Measurements from ENCODE around the gene CC2D1A. TPM values are rescaled to one million over a fixed set of nuclear protein-coding genes. Genes with fewer than 3 reads are reported as not detected.

CC2D1A gene
- total and polyA plus RNA-seq, 7 donors, result 20.1 to 31.7 (median 23.7) TPM

GRCh38 chr19:13913352-13913751 is 7.4 kb downstream of the CC2D1A start:
- TF ChIP-seq, protein P1, sequence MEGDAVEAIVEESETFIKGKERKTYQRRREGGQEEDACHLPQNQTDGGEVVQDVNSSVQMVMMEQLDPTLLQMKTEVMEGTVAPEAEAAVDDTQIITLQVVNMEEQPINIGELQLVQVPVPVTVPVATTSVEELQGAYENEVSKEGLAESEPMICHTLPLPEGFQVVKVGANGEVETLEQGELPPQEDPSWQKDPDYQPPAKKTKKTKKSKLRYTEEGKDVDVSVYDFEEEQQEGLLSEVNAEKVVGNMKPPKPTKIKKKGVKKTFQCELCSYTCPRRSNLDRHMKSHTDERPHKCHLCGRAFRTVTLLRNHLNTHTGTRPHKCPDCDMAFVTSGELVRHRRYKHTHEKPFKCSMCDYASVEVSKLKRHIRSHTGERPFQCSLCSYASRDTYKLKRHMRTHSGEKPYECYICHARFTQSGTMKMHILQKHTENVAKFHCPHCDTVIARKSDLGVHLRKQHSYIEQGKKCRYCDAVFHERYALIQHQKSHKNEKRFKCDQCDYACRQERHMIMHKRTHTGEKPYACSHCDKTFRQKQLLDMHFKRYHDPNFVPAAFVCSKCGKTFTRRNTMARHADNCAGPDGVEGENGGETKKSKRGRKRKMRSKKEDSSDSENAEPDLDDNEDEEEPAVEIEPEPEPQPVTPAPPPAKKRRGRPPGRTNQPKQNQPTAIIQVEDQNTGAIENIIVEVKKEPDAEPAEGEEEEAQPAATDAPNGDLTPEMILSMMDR (IDR thresholded peaks at IDR 0.05), result no peak
- intact Hi-C loops (cut with DNase I), result no loop called here
- Histone ChIP-seq H3K4me3 (no peak overlapping the region), H3K27ac (no peak overlapping the region), H3K4me1 (no peaks in the 10 kb centered on the region), H3K36me3 (ENCODE audit: insufficient read depth in 1 of 2, low read depth in 1 of 2) (peaks cover 0 to 85% of the 10 kb centered on the region in 2 donors), H3K9me3 (no peaks in the 10 kb centered on the region), H3K27me3 (ENCODE audit: insufficient read depth in 3 of 3, low read length in 2 of 3) (no peaks in the 10 kb centered on the region)
- ATAC-seq (no peak), DNase-seq (no peak)
- 95 to 96% (median 95%) methylated on average over 17 of the region's 17 CpGs for WGBS, 3 donors

DNA sequence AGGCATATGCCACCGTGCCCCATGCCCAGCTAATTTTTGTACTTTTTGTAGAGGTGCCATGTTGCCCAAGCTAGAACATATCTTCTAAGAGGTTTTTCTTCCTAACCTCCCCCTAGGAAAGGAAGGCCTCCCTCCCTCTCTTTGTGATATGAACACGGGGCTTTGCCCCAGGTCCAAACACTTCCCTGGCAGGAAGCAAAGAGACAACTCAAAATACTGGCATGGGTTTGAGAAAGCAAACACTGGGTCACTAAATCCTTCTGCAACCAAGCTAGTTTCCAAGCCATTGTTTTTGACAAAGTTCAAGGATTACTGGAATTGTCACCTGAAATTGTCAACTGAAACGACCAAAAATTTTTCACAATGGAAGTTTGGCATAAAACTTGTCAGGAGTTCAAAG is 8.8 kb downstream of the CC2D1A start:
- no peak overlapping the region for H3K27ac ChIP-seq
- TF ChIP-seq, protein P1 (IDR thresholded peaks at IDR 0.05), result no peak
- H3K4me3 ChIP-seq, result no peak overlapping the region
- no peaks in the 10 kb centered on the region for H3K9me3 ChIP-seq
- H3K36me3 ChIP-seq (ENCODE audit: insufficient read depth in 1 of 2, low read depth in 1 of 2), result peaks cover 0 to 93% of the 10 kb centered on the region in 2 donors
- WGBS, 3 donors, result 85 to 93% (median 87%) methylated on average over 3 of the region's 3 CpGs
- intact Hi-C loops (cut with DNase I), result no loop called here
- DNase-seq (no peak), ATAC-seq (no peak)
- H3K4me1 ChIP-seq, result no peaks in the 10 kb centered on the region
- H3K27me3 ChIP-seq (ENCODE audit: insufficient read depth in 3 of 3, low read length in 2 of 3), result no peaks in the 10 kb centered on the region

DNA sequence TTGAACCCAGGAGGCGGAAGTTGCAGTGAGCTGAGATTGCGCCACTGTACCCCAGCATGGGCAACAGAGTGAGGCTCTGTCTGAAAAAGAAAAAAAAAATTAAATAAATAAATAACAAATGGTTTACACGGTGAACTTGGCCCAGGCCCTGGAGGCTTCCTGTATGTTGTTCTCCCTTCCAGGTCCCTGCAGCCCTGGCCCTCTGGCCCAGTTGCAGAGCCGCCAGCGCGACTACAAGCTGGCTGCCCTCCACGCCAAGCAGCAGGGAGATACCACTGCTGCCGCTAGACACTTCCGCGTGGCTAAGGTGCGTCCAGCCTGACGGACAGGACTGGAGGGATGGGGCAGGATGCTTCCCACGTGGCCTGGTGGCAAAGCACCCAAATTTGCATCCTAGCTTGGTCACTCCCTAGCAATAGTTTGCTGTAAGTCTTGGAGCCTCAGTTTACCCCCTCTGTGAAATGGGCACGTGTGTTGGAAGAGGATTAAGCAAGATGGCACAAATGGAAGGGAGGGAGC is 11.9 kb downstream of the CC2D1A start:
- Histone ChIP-seq H3K9me3 (no peaks in the 10 kb centered on the region), H3K4me3 (no peak overlapping the region), H3K27me3 (ENCODE audit: insufficient read depth in 3 of 3, low read length in 2 of 3) (no peaks in the 10 kb centered on the region), H3K36me3 (ENCODE audit: insufficient read depth in 1 of 2, low read depth in 1 of 2) (peaks cover 0 to 95% of the 10 kb centered on the region in 2 donors), H3K27ac (no peak overlapping the region), H3K4me1 (no peaks in the 10 kb centered on the region)
- intact Hi-C loops (cut with DNase I), result no loop called here
- 76 to 80% (median 79%) methylated on average over 14 of the region's 14 CpGs for WGBS, 3 donors
- DNase-seq (no peak), ATAC-seq (no peak)
- TF ChIP-seq, protein P1 (IDR thresholded peaks at IDR 0.05), result no peak

GRCh38 chr19:13918726-13919411 is 12.9 kb downstream of the CC2D1A start:
- Histone ChIP-seq H3K4me3 (no peak overlapping the region), H3K27ac (no peak overlapping the region), H3K9me3 (no peaks in the 10 kb centered on the region), H3K4me1 (no peaks in the 10 kb centered on the region), H3K27me3 (ENCODE audit: insufficient read depth in 3 of 3, low read length in 2 of 3) (no peaks in the 10 kb centered on the region), H3K36me3 (ENCODE audit: insufficient read depth in 1 of 2, low read depth in 1 of 2) (peaks cover 0 to 95% of the 10 kb centered on the region in 2 donors)
- intact Hi-C loops (cut with DNase I), result no loop called here
- DNase-seq (no peak), ATAC-seq (no peak)
- TF ChIP-seq, protein P1 (IDR thresholded peaks at IDR 0.05), result no peak
- WGBS, 3 donors, result 87 to 91% (median 89%) methylated on average over 32 to 34 of the region's 34 CpGs

Data from psoas muscle (tissue), 8 donors.